Uterus (tissue), 2 donors: Measurements from ENCODE around the gene DNMT3L.

Experiments used
- CTCF ChIP-seq, 4 experiments: fragments of 200-600 bp in 2 of 4; fragments of 450-650 bp in 2 of 4; sonication (generic) in 2 of 4; IDR thresholded peaks; one replicate each; pipeline ENCODE4 v1.5.1; 2016 to 2019; ENCODE audit warnings: antibody characterized with exemption in 4 of 4, mild to moderate bottlenecking in 2 of 4, moderate library complexity in 1 of 4
- POLR2A ChIP-seq, 2 donors: fragments of 450-650 bp; IDR thresholded peaks; one replicate each; pipeline ENCODE4 v1.6.1; 2016; ENCODE audit warnings: antibody characterized with exemption in 2 of 2, mild to moderate bottlenecking in 1 of 2, moderate library complexity in 1 of 2

GRCh38 chr21:44286086-44286715 lies 24.5 kb upstream of the DNMT3L start:
- TF ChIP-seq CTCF (IDR thresholded peaks at IDR 0.05) = no peak
- no peak for TF ChIP-seq POLR2A (IDR thresholded peaks at IDR 0.05)
